ENCODE measurements around the gene RPL27. TPM values are rescaled to one million over a fixed set of nuclear protein-coding genes. Genes with fewer than 3 reads are reported as not detected.

Gene RPL27
- total RNA-seq, result 1,000 to 10,000 TPM in 3 of 4 donors, 100 to 1,000 TPM in 1; 635 to 7,543 (median 1,847) TPM

DNA sequence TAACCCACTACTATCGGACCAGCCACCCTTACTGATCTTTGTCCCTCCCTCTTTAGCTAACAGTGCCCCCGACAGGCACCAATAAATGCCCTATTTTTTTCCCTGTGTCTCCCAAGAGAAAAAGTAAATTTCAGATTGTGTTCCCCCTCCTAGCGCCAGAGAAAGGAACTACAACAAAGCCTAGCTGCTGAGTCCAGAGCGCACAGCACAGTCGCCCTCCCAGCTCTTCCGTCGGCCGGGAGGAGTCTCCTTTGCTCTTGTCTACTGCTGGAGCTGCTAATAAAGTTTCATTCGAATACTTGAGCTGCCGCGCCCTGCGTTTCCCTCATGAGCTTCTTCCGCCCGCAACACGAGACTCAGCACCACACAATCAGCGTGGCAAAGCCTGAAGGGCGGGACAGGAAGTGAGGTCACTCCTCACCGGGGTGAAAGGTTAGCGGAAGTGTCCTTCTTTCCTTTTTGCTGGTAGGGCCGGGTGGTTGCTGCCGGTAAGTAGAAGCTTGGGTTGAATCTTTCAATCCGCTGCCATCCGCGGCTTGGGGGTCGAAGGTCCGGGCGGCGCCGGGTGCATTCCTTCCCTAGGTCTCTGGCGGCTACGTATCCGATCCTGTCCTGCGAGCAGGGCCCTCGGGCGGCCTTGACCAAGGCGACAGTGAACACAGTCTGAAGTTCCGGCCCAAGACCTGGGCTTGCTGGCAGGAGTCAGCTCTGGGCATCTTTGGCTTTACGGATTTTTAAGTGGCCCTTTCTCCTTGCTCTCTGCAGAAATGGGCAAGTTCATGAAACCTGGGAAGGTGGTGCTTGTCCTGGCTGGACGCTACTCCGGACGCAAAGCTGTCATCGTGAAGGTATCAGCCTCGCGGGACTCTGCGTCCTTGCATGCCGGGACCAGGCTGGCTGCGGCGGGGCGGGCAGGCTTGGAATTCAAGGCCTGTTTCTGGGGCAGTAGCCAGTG lies at the start of gene RPL27:
RPL27 (plus strand) TSS at position 436 of the 955 bp plus-strand sequence; CDS start at position 768, 332 bp downstream.
- H3K4me3 ChIP-seq, result peak within 1 kb of the TSS; percentile 65 to 76
- intact Hi-C loops (cut with DNase I; ENCODE audit: low total_unique reads), result no loop called here
- H3K4me1 ChIP-seq, result peaks cover 0 to 5% of the 10 kb centered on the region in 2 donors
- DNase-seq, result peak; percentile 99
- no peaks in the 10 kb centered on the region for H3K36me3 ChIP-seq
- H3K27me3 ChIP-seq, result no peaks in the 10 kb centered on the region
- H3K27ac ChIP-seq, result peak within 1 kb of the TSS; percentile 85 to 93
- H3K9me3 ChIP-seq, result no peaks in the 10 kb centered on the region
- TF ChIP-seq, protein P1, sequence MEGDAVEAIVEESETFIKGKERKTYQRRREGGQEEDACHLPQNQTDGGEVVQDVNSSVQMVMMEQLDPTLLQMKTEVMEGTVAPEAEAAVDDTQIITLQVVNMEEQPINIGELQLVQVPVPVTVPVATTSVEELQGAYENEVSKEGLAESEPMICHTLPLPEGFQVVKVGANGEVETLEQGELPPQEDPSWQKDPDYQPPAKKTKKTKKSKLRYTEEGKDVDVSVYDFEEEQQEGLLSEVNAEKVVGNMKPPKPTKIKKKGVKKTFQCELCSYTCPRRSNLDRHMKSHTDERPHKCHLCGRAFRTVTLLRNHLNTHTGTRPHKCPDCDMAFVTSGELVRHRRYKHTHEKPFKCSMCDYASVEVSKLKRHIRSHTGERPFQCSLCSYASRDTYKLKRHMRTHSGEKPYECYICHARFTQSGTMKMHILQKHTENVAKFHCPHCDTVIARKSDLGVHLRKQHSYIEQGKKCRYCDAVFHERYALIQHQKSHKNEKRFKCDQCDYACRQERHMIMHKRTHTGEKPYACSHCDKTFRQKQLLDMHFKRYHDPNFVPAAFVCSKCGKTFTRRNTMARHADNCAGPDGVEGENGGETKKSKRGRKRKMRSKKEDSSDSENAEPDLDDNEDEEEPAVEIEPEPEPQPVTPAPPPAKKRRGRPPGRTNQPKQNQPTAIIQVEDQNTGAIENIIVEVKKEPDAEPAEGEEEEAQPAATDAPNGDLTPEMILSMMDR (IDR thresholded peaks at IDR 0.05), result peak; percentile 88 to 93 (median 89)
- TF ChIP-seq POLR2A (IDR thresholded peaks at IDR 0.05), result peak; percentile 82 to 87

DNA sequence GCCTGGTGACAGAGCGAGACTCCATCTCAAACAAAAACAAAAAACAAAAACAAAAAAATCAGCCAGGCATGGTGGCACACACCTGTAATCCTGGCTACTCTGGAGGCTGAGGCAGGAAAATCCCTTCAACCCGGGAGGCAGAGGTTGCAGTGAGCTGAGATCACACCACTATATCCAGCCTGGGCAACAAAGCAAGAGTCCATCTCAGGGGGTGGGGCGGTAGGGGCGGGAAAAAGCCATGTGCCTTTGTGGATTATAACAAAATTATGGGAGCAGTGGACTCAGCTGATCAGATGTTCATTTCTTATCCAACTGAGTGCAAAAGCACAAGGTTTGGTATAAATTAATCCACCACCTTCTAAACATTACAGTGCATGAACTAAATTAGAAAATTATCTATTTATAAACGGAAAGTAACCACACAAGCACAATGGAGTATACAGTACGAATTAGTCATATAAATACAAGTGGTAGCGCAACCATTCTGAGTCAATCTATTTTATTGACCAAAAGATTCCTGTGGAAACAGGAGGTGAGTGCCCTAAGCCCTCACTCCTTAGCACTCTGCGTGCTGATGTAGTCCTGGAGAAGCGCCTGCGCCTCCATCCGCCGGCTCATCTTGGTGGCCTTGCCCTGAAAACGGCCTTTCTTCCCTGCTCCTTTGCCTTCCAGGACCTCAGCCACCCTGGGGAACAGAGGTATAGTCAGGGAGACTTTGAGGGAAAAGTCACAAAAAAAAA lies 48.0 kb upstream of the RPL27 start:
- H3K4me3 ChIP-seq, result no peak overlapping the region
- DNase-seq, result no peak
- no peaks in the 10 kb centered on the region for H3K27me3 ChIP-seq
- no peaks in the 10 kb centered on the region for H3K36me3 ChIP-seq
- intact Hi-C loops (cut with DNase I; ENCODE audit: low total_unique reads), result no loop called here
- TF ChIP-seq, protein P1 (IDR thresholded peaks at IDR 0.05), result no peak
- TF ChIP-seq POLR2A (IDR thresholded peaks at IDR 0.05), result no peak
- no peaks in the 10 kb centered on the region for H3K9me3 ChIP-seq
- no peak overlapping the region for H3K27ac ChIP-seq
- no peaks in the 10 kb centered on the region for H3K4me1 ChIP-seq

DNA sequence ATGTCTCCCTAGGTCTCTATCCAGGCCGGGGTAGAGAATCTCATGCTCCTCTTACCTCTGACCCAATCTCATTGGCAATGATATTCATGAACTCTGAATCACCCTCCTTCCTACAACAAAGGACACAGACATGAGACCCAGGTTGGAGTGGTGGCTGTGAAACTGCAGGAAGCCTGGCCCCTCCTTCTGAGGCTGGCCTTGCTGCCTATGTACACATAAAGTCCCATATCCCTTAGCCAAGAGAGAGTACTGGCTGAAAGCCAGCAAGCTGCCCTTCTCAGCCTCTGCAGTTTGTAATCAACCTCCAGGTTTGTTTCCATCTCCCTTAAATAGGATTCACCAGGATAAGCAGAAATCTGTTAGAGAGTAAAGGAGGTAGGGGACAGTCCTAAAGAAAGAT lies 44.5 kb upstream of the RPL27 start:
- TF ChIP-seq POLR2A (IDR thresholded peaks at IDR 0.05), result no peak
- TF ChIP-seq, protein P1 (IDR thresholded peaks at IDR 0.05), result no peak
- Histone ChIP-seq H3K4me1 (no peaks in the 10 kb centered on the region), H3K27me3 (no peaks in the 10 kb centered on the region), H3K27ac (no peak overlapping the region), H3K36me3 (no peaks in the 10 kb centered on the region), H3K9me3 (no peaks in the 10 kb centered on the region), H3K4me3 (no peak overlapping the region)
- intact Hi-C loops (cut with DNase I; ENCODE audit: low total_unique reads), result no loop called here
- DNase-seq, result no peak

DNA sequence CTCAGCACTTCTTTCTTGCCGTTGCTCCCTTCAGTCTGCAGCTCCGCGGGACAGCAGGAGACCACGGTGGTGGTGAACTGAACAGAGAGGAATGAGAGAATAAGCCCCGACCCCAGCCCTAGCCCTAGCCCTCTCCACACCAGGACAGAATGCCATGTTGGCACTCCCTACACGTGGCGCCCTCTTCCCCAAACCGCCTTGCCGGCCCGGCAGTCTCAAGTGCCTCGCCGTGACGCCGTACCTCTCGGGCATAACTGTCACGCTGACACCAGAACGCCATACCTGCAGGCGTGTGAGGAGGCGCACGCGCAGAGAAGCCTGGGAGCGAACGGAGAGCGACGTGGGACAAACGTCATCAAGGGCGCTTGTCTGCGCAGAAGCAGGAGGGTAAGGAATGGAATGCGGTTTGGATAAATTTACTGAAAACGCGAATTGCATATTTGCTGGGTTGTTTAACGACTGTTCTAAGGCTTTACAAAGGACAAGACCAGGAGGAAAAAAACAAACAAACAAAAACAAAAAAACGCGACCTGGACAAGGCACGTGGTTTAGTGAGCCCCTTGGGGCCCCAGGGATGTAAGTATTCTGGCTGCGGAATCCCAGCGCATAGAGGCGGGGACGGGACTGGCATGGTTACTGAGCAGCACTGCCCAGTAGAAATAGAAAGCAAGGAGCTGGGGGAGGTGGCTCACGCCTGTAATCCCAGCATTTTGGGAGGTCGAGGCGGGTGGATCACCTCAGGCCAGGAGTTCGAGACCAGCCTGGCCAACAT lies 33.9 kb upstream of the RPL27 start, which contains the start of gene AARSD1:
AARSD1 (minus strand) TSS at position 294 of the 772 bp plus-strand sequence; CDS start at position 280, 14 bp downstream.
- TF ChIP-seq POLR2A (IDR thresholded peaks at IDR 0.05), result peak; percentile 44 to 72
- TF ChIP-seq, protein P1 (IDR thresholded peaks at IDR 0.05), result peak in 2 of 4 experiments; percentile 8 to 48
- Histone ChIP-seq H3K9me3 (no peaks in the 10 kb centered on the region), H3K27ac (peak within 1 kb of the TSS; percentile 89 to 91), H3K36me3 (no peaks in the 10 kb centered on the region), H3K4me3 (peak within 1 kb of the TSS; percentile 57 to 74), H3K27me3 (no peaks in the 10 kb centered on the region), H3K4me1 (no peaks in the 10 kb centered on the region)
- peak; percentile 88 to 90 for DNase-seq
- intact Hi-C loops (cut with DNase I; ENCODE audit: low total_unique reads), result no loop called here
